Fibroblast of peridontal ligament (primary cell): ENCODE data around the gene TCF7L2.
A peak's percentile ranks its signal among the peaks of the same experiment; 100 is the strongest.

Source experiments
- DNase-seq: peaks from one replicate; pipeline ENCODE4 v3.0.0-alpha.2; 2010; ENCODE audit errors: extremely low read depth

TCF7L2 gene

DNA sequence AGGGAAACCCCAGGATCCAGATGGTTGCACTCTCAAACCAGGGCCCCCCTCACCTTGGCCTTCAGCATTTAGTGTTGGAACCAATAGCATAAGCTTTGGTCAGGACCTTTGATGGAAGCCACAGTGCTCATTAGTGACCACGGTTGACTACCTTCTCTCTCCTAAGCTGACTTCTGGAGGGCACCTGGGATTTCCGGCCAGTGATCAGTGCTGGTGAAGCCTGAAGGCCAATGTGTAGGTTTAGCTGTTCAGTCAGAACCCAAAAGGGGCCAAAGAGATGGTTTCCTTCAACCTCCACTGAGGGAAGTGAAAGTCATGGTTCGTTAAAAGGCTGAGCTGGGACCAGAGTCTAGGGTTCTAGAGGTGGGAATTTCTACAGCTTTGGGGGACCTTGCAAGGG lies 46.4 kb downstream of the TCF7L2 start:
- DNase-seq = no peak

DNA sequence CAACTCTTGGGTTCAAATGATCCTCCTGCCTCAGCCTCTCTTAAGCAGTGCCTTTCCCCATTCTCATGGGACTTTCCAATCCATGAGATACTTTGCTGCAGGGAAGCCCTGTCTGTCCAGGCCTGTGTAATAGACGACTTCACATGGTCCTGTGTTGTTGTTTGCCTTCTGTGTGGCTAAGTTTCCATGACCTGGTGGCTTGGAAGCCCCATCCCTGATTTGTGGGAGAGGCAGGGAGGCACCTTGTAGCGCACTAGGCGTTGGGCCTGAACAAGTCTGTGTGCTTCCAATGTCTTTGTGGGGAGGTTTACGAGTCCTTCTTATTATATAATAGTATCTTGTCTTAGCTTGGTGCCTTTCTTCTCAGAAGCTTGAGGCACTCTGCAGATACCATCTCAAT lies 49.1 kb downstream of the TCF7L2 start:
- no peak for DNase-seq

DNA sequence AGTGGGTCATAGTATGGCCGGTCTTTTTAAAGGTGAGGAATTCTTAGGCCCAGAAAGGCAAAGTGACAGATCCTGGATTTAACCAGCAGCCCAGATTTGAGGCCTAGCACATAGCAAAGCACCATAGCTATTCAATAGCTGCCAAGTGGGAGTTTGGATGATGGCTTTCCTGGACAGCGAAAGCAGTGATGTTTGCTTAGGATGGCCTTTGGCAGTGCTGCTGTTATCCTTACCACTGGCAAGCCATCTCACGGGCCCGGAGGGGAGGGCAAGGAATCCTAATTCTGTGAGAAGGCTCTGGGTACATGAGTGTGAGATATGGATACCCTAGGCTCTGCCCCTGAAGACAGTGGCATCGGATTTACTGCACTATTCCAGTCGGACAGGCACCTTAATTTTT lies 50.4 kb downstream of the TCF7L2 start:
- DNase-seq = no peak

DNA sequence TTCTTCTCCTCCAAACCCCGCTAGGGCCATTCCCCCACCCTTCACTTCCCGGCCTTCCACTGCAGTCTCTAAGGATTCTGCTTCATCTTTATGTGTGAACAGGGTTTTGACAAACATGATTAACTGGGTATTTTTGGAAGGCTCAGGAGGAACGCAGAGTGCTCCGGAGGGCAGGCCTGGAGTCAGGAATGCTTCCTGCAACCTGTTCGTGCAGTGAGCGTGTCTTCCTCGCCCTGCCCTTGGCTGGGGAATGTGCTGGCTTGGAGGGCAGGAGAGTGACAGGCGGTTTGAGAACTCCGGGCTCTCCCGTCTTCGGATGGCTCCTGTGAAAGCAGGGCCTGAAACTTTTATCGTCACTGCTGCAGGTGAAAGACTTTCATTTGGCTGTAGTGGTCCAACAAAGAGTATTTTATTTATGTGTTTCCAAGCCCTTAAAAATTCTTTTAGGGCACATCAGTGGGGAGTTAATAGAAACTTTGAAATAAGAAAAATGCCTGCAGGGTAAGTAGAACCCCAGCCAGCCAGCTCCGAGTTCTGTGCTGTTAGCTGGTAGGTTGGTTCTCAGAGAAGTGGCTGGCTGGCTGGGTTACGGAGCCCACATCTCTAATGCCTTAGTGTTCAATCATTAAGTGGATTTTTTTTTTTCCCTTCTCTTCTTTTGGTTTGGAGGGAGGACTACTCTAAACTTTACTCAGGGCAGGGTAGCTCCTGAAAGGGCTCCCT lies 51.0 kb downstream of the TCF7L2 start:
- no peak for DNase-seq

DNA sequence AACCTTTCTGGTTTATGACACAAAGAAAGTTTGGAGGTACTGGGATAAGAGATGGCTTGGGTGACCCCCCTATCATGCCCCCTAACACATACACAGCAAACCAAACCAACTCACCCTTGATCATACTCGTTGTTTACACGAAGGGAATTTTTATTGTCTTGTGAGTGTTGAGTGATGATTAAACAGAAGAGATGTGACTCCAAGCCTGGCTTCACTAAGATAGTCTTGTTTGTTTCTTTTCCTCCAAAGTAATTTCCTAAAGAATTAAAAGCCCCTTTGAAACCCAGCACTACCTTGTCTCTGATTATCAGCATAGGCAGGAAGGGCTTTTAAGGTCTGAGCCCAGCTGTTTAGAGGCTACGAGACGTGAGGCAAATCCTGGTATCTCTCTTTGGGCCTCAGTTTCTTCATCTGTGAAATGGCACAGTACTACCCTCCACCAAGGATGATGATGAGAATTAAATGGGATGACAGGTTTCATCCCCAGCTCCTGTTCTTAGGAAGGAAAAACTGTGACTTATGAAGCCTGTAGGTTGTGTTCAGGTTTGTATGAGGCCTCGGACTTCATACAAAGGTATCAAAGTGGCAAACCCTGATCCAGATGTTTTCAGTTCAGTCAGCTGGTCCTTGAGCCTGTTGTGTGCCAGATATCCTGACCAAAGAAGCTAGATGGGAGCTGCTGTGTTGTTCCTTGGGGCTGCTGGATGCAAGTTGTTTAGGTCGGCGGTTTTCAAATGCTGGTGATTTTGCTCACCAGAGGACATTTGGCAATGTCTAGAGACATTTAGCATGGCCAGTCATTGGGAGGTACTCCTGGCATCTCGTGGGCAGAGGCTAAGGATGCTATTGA lies 51.8 kb downstream of the TCF7L2 start:
- DNase-seq = no peak

DNA sequence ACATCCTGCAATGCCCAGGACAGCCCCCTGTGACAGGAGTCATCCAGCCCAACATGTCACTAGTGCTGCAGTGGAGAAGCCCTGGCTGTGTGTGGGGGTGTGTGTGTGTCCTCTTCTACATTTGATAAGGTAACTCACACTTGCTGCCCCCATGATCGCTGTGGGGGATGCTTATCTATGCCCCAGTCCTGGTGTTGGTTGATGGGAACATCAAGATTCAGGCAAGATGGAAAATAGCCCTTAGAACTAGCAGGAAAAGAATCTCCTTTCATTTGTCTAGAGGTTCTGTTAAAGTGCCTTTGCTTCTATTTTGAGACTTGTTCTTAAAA lies 52.4 kb downstream of the TCF7L2 start:
- no peak for DNase-seq

DNA sequence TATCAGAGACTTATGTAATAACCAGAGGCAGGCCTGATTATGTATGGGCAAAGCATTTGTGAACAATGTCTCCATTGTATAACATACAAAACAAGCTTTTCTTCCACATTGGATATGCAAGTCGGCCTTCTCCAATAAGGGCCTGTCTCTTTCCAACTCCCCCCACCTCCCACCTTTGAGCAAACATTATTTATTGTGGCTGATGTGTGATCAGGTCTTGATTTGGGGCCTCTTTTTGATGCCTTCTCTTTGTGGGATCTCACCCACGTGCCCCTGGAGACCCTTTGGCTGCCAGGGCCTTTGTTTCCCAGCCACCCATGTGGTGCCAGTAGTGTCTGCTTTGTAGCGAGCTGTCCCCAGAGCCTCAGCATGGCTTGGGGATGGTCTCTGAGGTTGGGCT lies 53.0 kb downstream of the TCF7L2 start:
- no peak for DNase-seq

DNA sequence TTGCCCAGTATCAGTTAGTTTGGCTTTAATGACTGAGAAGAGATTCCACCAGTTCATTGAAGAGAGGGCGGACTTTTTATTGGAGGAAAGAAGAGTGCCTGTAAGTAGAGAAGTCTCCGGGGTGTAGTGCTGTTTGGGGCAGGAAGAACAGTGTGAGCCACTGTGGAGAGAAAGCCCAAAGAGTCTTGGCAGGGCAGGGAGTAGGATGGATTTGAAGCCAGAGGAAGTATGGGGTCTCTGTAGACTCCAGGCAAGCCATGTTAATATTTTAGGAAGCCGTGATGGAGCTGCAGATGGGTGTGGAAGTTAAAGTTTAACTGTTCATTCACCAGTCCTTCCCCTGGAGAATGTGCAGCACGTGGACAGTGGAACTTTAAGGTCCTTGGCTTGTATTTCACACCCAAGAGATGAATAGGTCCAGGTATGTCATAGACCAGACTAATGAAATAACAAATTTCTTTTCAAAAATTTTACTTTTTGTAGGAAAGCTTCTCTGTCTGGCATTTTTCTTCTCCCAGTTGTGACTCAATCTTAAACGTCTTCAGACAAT lies 54.1 kb downstream of the TCF7L2 start:
- DNase-seq = no peak

DNA sequence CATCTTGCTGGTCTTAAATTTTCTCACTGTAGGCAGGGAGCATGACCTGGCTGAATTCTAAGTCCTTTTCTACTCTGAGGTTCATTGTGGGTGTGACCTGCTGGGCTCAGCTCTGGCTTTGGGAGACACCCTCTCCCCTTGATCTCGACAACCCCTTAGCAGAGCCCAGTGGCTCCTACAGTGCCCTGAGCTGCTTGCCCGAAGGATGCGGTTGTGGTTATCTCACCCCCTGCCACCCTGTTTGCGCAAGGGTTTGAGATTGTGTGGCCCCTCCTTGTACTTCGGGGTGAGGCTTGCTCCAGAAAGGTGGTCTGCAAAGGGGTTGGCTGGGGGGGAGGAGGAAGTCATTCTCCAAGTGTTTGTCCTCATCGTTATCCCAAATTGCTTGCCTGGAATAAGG lies 55.3 kb downstream of the TCF7L2 start:
- no peak for DNase-seq

DNA sequence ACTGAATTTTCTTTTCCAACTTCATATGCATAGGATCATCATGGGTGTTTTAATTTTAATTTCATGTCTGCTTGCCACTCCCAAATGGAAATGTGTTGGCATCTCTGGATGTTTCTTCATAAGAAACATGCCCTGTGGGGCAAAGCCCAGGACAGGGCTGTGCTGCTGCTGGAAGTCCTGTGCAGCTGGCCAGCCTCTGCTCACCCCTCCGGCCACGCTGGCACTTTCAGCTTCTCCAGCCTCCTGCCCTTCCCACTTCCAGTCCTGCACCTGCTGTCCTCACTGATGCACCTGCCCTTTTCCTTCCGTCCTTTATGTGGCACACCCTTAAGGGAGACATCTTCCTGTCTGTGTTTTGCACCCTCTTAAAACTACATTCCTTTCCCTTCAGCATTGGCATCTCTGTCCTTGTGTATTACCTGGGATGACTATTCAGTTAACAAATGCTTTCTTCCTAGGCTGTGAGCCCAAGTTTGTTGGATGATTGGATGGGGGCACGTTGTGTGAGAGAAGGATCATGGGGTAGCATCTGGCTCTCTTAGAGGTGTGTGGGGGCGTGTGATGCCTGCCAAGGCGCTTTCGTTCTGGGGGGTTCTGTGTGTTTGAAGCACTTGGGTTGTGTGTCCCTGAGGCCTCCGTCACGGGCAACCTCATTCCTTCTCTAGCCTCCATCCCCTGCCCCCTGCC lies 56.8 kb downstream of the TCF7L2 start:
- DNase-seq = no peak

DNA sequence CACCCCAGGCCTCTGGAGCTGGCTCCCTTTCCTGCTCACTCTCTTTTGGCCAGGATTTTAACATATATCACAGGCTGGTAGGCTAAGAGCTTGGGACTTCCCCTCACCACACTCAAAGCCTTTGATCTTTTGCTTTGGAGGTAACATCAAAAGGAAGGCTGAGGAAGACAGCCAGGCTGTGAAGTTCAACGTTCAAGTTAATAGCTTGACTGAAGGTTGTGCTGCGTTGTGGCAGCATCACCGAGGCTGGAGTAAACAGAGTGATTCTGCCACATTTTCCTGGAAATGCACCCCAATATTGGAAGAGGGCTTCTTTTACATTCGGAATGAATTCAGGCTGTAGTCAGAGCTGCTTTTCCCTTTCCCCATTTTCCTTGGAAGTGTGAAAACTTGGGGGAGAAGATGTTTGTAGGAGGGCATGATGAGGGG lies 57.3 kb downstream of the TCF7L2 start:
- DNase-seq = no peak

DNA sequence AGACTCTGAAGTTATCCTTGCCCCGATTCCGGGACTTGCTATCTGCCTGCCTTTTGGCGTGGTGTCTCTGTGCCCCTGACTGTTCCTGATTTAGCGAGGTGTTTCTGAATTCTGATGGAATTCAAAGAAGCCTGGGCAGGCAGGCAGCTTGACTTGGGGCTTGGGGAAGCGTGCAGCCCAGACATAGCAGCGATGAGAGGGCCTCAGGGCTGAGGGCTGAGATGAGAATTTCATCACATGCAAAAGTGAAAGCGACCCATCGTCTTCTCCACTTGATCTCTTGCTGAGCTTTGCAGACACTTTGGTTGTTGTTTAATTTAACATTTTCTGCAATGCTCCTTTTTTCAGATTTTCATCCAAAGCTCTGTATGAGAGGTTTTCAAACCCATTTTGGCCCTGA lies 57.8 kb downstream of the TCF7L2 start:
- DNase-seq = peak; percentile 54

DNA sequence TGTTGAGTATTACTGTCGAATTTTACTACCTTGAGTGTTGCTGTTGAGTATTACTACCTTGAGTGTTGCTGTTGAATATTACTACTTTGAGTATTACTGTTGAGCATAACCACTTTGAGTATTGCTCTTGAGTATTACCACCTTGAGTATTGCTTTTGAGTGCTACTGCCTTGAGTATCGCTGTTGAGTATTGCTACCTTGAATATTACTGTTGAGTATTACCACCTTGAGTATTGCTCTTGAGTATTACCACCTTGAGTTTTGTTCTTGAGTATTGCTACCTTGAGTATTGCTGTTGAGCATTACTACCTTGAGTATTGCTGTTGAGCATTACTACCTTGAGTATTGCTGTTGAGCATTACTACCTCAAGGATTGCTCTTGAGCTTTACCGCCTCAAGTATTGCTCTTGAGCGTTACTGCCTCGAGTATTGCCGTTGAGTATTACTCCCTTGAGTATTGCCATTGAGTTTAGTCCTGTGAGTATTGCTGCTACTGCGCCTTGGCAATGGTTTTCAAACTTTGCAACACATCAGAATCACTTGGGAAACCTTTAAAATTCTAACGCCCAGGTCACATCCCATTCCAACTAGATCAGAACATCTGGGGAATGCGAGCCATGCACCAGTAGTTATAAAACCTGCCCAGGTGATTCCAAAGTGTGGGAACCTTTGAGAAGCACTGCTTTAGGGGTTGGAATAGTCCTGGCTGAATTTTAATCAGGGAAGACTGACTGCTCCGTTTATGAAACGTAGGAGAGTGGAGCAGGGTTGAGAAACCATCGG lies 61.7 kb downstream of the TCF7L2 start:
- no peak for DNase-seq

DNA sequence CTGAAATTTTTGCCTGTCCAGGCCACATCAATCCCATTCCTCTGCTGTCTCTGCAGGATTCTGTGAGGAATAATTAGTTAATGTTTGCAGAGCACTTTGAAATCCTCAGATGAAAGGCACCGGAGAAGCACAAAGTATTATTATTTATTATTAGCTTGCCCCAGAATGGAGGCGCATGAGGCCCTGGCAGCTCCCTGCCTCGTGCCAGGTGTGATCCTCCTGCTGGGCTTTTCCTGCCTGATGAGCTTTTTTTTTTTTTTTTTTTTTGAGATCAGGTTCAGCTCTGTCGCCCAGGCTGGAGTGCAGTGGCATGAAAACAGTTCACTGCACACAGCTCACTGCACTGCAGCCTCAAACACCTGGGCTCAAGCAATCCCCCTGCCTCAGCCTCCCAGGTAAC lies 65.2 kb downstream of the TCF7L2 start:
- DNase-seq = no peak

DNA sequence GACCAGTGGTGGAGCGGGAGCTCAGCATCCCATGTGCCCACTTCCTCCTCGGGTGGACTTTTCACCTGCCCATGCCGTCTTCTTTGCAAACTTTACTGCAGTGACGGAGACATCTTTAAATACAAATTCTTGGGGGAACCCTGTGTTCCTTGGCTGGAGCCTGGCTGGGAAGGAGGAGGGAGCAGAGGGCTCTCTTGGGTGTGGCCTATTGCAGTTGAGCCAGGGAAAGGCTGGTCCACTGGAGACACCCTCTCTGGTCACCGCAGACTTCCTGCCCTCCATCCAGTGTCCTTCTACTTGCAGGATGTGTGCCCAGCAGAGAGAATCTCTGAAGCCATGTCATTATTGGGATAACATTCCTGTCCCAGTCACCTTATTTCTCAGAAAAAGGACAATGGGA lies 67.3 kb downstream of the TCF7L2 start:
- DNase-seq = no peak

DNA sequence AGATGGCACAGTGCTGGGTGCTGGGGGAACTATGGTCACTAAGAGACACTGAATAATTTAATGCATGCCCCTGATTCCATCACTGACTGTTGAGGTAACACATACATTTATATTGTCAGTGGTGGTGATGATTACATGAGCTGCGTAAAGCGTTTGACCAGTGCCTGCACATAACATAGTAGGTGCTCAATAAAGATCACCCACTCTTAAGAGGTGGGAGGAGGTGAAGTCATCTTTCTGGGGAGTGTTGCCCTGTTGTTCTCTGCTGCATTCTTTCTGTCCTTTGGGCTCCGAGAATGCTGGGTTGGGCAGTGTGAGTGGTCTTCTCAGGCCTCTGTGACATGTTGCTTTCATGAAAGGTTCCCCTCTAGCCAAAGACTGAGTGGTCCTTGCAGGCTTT lies 68.0 kb downstream of the TCF7L2 start:
- no peak for DNase-seq

DNA sequence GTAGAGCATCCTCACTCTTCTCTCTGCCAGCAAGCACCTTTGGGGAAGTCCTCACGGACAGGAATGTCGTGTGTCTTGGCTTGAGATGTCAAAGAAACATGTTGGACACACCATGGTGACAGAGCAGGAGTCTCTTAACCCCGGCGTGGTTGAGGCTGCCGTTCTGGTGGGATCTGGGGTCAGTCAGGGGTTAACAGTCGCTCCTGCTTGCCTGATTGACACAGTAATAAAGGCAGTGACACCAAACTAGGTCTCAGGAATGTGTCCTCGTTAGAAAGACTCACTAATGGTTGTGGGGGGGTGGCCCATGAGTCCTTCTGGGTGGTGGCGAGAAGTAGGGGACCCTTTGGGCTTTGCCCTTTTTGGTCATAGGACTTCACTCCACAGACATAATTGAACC lies 69.0 kb downstream of the TCF7L2 start:
- no peak for DNase-seq

DNA sequence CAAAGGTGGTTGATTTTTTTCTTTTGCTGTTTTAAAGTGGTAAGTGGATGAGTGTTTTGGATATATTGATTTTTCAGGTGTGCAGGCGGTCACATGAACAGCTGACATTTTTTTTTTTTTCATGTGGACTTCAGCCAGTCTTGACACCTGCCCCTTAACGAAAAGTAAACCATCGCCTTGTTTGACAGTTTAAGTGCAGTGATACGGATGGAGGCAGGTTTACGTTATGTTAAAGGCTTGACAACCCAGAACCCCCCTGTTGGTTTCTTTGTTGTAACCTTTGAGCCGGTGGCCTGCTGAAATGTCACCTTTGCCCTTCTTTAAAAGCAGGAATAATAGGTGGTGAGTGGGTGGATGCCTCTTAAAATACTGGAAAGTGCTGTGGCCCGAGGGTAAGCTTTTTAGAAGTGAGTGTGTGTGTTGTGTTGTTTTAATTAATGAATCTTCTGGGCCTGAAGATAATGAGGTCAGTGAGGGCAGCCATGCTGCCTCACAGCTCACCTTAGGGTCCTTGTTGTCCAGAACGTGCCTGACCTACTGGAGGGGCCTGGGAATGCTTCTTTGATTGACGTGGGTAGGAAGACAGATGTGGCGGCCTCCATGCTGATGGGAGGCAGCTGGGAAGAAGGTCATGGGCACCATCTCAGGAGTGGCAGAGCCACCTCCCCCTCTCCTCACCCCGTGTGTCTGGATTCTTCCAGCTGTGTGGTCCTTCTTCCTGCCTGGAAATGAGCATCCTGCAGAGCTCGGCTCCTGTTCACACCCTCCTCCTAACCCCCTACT lies 69.8 kb downstream of the TCF7L2 start:
- DNase-seq = no peak

DNA sequence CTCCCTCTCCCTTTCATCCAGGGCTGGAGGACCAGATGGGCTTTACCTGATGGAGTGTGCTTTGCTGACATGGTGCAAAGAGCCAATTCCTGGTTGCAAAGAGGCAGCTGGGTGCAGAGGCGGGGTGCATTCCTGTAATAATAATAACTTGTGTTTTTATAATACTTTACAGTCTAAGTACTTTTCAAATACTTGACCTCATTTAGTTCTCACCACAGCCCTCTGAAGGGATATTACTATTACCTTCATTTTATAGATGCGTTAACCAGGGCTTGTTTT lies 70.4 kb downstream of the TCF7L2 start:
- DNase-seq = no peak

DNA sequence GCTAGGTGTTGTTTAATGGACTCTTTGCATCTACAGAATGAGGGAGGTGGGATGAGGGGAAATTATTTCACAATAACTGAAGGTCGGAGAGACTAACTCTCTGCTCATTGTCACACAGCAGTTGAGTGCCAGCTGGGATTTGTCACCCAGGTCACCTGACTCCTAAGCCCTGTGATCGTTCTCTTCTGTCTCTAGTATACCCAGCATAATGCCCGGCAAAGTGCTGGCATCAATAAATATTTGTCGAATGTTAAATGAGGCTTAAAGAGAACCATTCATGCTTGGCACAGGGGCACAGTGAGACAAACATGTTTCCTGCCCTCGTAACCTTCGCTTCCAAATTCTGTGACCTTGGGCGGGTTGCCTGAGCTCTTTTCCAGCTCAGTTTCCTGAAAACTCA lies 70.8 kb downstream of the TCF7L2 start:
- no peak for DNase-seq
